Panc1 (cell line): Measurements from ENCODE around the gene HSPB9.

Source experiments
- POLR2AphosphoS5 ChIP-seq: IDR thresholded peaks from 2 replicates; pipeline ENCODE4 v1.6.1; 2012; ENCODE audit warnings: mild to moderate bottlenecking, low read depth, low read length, moderate library complexity
- SIN3A ChIP-seq: IDR thresholded peaks from 2 replicates; pipeline ENCODE4 v1.6.1; 2012; ENCODE audit warnings: low read depth, mild to moderate bottlenecking, low read length, moderate library complexity, borderline replicate concordance; ENCODE audit not compliant: insufficient read depth

- TF ChIP-seq POLR2AphosphoS5 (peak; percentile 65), SIN3A (no peak)
Measured at GRCh38 chr17:42120770-42121769, 1.5 kb upstream of the HSPB9 start, which contains the start of gene KAT2A.
